ENCODE results near the gene DIPK1B. TPM values are rescaled to one million over a fixed set of nuclear protein-coding genes. Genes with fewer than 3 reads are reported as not detected.

DIPK1B gene
- total and polyA plus RNA-seq, 2 donors (not counting 3 experiments of a cell fraction or from before 2014, with no cell fraction given): 253 to 441 TPM

DNA sequence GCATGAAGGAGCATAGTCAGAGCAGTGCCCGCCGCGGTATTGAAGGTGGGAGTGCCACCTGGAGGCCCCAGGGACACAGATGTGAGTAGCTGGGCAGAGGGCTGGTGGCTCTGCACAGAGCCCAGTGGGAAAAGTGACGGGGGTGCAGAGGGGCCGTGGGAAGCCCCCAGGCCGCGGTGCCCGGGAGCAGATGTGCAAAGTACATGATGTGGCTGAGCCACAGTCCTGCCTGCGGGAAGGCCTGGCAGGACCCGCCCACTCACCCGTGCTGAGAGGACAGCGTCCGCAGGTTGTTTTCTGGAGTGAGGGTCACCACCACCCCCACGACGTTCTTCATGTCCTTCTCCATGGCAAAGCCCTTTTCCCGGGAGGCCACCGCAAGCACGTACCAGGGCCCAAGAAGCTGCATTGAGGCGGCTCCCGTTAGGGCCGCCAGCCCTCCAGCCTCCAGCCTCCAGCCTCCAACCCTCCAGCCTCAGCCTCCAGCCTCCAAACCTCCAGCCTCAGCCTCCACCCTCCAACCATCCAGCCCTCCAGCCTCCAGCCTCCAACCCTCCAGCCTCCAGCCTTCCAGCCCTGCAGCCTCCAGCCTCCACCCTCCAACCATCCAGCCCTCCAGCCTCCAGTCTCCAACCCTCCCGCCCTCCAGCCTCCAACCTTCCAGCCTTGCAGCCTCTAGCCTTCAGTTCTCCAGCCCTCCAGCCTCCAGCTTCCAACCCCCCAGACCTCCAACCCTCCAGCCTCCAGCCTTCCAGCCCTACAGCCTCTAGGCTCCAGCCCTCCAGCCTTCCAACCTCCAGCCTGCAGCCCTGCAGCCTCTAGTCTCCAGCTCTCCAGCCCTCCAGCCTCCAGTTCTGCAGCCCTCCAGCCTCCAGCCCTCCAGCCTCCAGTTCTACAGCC is 35.0 kb downstream of the DIPK1B start:
- no peaks in the 10 kb centered on the region for H3K79me2 ChIP-seq (ENCODE audit: control insufficient read depth, insufficient read depth, low read length)
- ChIA-PET CTCF (no interaction called here), POLR2A (no interaction called here)
- intact Hi-C loops (cut with micrococcal nuclease) (no loop called here), dilution Hi-C loops (cut with MboI; ENCODE audit: extremely low pct_ligation_motif_present, low sequenced_read_pairs) (no loop called here)
- H3K27me3 ChIP-seq (ENCODE audit: control insufficient read depth in 2 of 2, insufficient read depth in 2 of 2, low read length in 2 of 2): peaks cover 3 to 5% of the 10 kb centered on the region in 2 experiments
- no peaks in the 10 kb centered on the region for H3K9me1 ChIP-seq (replicated peaks; ENCODE audit: control insufficient read depth, extremely low read depth, insufficient read depth, low read length)
- H3K9me3 ChIP-seq (replicated peaks; ENCODE audit: control insufficient read depth, insufficient read depth, low read length): no peaks in the 10 kb centered on the region
- no peak overlapping the region for H3K4me3 ChIP-seq (replicated peaks in 1 of 3; ENCODE audit: insufficient read depth in 1 of 3, low read depth in 1 of 3, low read length in 3 of 3)
- H4K20me1 ChIP-seq (replicated peaks; ENCODE audit: control insufficient read depth, extremely low read depth, insufficient read depth, low read length): no peaks in the 10 kb centered on the region
- no peak for DNase-seq (ENCODE audit: low read depth, low spot score)
- no peak for FAIRE-seq
- no peak overlapping the region for H3K4me2 ChIP-seq (ENCODE audit: insufficient read depth, low read length)
- TF ChIP-seq FOS (IDR thresholded peaks at IDR 0.05; ENCODE audit: borderline replicate concordance, insufficient read depth, low read length): no peak
- TF ChIP-seq JUN (IDR thresholded peaks at IDR 0.05; ENCODE audit: borderline replicate concordance, insufficient read depth, insufficient read length, low read depth): no peak
- TF ChIP-seq, protein P1, sequence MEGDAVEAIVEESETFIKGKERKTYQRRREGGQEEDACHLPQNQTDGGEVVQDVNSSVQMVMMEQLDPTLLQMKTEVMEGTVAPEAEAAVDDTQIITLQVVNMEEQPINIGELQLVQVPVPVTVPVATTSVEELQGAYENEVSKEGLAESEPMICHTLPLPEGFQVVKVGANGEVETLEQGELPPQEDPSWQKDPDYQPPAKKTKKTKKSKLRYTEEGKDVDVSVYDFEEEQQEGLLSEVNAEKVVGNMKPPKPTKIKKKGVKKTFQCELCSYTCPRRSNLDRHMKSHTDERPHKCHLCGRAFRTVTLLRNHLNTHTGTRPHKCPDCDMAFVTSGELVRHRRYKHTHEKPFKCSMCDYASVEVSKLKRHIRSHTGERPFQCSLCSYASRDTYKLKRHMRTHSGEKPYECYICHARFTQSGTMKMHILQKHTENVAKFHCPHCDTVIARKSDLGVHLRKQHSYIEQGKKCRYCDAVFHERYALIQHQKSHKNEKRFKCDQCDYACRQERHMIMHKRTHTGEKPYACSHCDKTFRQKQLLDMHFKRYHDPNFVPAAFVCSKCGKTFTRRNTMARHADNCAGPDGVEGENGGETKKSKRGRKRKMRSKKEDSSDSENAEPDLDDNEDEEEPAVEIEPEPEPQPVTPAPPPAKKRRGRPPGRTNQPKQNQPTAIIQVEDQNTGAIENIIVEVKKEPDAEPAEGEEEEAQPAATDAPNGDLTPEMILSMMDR (IDR thresholded peaks at IDR 0.05; ENCODE audit: extremely low read depth in 1 of 2, insufficient read depth in 1 of 2, low read depth in 1 of 2, low read length in 2 of 2): no peak
- TF ChIP-seq MYC (IDR thresholded peaks at IDR 0.05; ENCODE audit: low read depth, low read length): no peak
- no peak for TF ChIP-seq POLR2AphosphoS5 (IDR thresholded peaks at IDR 0.05; ENCODE audit: insufficient read depth, low read depth, low read length)
- TF ChIP-seq POLR2A (IDR thresholded peaks at IDR 0.05; ENCODE audit: low read depth, low read length): no peak
- TF ChIP-seq GATA2 (IDR thresholded peaks at IDR 0.05; ENCODE audit: insufficient read depth, insufficient read length, low read depth, low read length): no peak
- TF ChIP-seq EZH2 (IDR thresholded peaks at IDR 0.05; ENCODE audit: borderline replicate concordance, low read depth, low read length, severe bottlenecking): no peak
- TF ChIP-seq, protein P2, sequence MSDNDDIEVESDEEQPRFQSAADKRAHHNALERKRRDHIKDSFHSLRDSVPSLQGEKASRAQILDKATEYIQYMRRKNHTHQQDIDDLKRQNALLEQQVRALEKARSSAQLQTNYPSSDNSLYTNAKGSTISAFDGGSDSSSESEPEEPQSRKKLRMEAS (IDR thresholded peaks at IDR 0.05; ENCODE audit: insufficient read depth, insufficient read length): no peak
- no peak overlapping the region for H3K27ac ChIP-seq (ENCODE audit: insufficient read depth, low read depth, low read length)
- no peaks in the 10 kb centered on the region for H3K36me3 ChIP-seq (ENCODE audit: control insufficient read depth in 2 of 2, extremely low read depth in 1 of 2, insufficient read depth in 2 of 2, low read length in 2 of 2)
- H3K4me1 ChIP-seq (ENCODE audit: control insufficient read depth, extremely low read depth, insufficient read depth, low read length): no peaks in the 10 kb centered on the region
- H2AFZ ChIP-seq (ENCODE audit: low read depth, low read length): no peak overlapping the region
- H3K9ac ChIP-seq (replicated peaks; ENCODE audit: extremely low read depth, insufficient read depth, low read length): no peak overlapping the region
- BruUV-seq (replicated peaks): no TSS peak
